GM12892 (cell line): ENCODE data around the gene CST7.

Experiments
- DNase-seq: peaks from one replicate; pipeline ENCODE4 v3.0.0; 2011; ENCODE audit not compliant: insufficient read length
- FAIRE-seq: peaks from 2 replicates; lab custom pipeline; 2011; peaks lifted over from hg19 to GRCh38; lab: Jason Lieb, UNC
- POLR2A ChIP-seq: IDR thresholded peaks from 2 replicates; pipeline ENCODE4 v1.6.1; 2011; ENCODE audit warnings: low read depth, low read length, control low read depth
- POLR2AphosphoS5 ChIP-seq: IDR thresholded peaks from 2 replicates; pipeline ENCODE4 v1.6.1; 2011; ENCODE audit warnings: low read depth, low read length, control low read depth
- TAF1 ChIP-seq: IDR thresholded peaks from 2 replicates; pipeline ENCODE4 v1.6.1; 2011; ENCODE audit warnings: low read depth, mild to moderate bottlenecking, control low read depth, low read length, borderline replicate concordance

The CST7 gene

DNA sequence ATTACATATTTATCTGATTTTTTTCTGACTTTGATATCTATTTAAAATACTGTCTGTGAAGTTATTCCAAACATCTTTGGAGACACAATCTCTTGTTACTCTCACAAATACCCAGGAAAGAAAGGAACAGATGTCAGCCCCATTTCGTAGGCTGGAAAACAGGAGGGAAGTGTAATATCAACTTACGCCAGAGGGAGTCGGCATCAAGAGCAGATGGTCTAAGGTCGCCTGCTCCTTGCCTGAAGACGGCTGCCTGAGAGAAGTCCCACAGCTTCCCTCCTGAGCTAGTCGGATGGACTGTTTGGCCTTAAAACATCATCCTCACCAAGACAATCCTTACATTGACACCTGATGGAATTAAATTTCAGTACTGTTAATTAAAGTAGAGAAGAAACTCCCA lies 13.4 kb downstream of the CST7 start:
- FAIRE-seq (no peak), DNase-seq (no peak)
- no peak for TF ChIP-seq POLR2AphosphoS5
- no peak for TF ChIP-seq POLR2A
- TF ChIP-seq TAF1: no peak

DNA sequence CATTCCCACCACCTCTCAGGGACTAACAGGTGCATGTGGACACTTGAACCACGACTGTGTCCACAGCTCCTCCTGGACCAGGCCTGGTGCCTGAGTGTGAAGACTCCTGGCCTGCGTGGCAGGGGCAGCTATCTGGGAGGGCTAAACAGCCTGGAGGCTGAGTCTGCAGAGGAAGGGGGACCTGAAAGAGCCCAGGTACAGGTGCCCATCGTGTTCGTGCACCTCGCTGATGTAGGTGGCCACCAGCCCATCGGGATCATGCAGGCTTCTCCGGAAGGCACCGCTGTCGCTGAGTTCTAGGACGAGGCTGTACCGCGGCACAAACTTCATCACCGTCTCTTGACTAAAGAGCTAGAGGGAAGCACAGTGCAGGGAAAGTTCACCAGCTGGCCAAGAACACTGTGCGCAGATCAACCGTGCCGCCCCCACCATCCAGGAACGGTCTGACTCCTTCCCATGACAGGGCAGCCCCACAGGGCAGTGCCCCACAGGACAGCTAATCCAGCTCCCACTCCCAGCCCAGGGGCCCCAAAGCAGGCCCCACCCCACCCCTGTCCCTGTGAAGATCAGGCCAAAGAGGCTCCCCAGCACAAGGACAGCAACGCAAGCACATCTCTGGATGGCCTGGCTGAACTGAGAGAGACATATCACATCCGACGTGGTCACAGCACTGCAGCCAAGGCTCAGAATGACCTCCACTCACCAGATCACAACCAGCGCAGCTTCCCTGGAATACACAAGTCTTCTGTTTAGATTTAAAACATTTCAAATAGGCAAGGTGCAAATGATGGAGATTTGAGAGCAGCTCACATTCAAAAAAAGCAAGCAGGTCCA lies 14.8 kb downstream of the CST7 start:
- no peak for TF ChIP-seq TAF1
- TF ChIP-seq POLR2AphosphoS5: no peak
- TF ChIP-seq POLR2A: no peak
- FAIRE-seq: no peak
- no peak for DNase-seq

DNA sequence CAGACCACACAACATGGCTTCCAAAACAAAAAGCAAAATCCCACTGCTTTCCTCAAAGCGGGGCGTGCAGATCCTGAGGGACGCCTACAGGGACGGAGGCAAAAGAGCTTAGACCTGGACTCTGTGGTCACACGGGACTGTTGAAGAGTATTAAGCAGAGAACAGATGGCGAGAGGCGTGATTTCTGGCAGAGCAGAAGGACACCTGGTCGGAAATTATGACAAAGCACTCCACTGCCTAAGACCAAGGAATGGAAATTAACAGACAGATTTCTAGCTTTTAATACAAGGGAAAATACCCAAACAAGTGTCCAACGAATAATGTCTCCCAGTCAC lies 15.4 kb downstream of the CST7 start:
- DNase-seq: no peak
- TF ChIP-seq TAF1 (no peak), POLR2AphosphoS5 (no peak), POLR2A (no peak)
- no peak for FAIRE-seq

DNA sequence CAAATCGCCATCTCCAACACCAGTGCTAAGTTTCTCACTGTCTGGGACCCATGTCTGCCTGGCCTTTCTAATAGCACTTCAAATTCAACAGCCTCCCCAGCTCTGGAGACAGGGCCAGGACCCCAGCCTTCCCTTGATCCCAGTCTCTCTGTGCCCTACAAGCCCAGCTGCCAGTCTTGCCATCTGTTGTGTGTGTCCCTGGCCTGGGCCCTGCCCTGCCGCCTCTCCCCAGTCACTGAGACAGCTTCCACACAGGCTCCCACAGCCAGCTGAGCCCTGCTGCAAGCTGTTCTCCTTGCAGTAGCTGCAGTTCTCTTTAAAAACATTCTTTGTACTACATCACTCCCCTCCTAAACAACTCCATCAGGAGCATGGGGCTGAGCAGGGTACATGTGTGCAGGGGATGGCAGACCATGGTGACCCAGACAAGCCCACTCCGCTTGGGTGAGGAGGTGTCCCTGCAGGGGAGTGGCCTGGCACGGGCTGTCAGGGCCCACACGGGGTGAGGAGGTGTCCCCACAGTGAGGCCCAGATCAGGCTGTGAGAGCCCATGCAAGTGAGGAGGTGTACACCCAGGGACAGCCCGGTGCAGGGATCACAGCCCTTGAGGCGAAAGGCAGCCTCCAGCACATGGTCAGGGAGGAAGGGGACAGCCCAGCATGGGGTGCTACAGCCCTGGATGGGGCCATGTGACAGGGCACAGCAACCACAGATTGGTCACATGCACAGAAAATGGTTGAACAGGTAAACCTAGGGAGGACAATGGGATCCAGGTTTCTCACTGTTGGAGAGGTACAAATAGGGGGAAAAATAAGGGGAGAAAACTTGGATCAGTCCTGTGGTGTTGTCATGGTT lies 16.2 kb downstream of the CST7 start:
- DNase-seq: no peak
- FAIRE-seq: no peak
- TF ChIP-seq TAF1 (no peak), POLR2AphosphoS5 (no peak), POLR2A (no peak)

DNA sequence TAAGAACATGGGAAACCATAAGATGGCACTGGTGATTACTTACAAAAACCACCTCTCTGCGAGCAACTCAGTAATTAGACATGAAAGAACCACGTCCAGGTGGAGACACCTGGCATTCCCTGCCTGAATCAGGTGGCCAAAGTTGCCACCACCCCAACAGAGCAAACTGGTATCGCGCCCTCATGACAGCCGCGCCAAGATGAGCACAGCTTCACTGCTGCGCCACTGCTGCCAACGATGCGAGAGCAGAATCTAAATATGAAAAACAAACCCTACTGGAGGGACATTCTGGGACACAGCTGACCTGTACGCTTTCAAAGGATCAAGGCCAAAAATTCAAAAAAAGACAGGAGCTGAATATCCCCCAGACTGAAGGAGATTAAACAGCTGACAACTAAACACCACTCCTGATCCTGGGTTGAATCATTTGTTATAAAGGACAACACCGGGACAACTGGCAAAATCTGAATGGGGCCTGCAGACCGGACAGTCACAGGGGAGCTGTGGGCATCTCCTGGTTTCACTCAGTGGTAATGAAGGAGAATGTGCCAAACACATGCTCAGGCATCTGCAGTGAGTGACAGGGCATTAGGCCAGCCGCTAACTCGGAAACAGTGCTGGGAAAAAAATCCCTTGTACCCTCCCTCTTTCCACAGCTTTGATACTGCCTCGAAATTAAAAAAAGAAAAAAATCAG lies 17.4 kb downstream of the CST7 start:
- DNase-seq (no peak), FAIRE-seq (no peak)
- no peak for TF ChIP-seq POLR2A
- TF ChIP-seq TAF1: no peak
- no peak for TF ChIP-seq POLR2AphosphoS5

DNA sequence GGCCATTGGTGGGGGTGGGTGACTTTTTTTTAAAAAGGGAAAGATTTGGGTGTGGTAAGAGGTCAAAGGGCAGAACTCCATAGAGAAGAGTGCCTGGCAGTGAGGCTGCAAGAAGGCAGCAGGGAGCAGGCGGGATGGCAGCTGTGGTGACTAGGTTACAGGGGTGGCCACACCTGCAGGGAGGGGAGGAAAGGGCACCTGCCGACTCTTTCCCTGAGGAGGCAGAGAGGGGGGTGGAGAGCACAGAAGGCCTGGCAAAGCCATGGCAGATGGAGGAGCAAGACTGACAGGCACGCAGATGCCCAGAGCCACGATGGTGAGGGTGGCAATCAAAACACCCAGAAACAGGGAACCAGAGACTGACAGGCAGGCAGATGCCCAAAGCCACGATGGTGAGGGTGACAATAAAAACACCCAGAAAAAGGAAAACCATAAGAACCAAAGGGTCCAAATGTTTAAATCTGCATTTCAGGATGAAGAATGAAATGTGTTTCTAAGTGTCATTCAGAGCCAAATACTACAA lies 19.3 kb downstream of the CST7 start:
- FAIRE-seq (no peak), DNase-seq (no peak)

DNA sequence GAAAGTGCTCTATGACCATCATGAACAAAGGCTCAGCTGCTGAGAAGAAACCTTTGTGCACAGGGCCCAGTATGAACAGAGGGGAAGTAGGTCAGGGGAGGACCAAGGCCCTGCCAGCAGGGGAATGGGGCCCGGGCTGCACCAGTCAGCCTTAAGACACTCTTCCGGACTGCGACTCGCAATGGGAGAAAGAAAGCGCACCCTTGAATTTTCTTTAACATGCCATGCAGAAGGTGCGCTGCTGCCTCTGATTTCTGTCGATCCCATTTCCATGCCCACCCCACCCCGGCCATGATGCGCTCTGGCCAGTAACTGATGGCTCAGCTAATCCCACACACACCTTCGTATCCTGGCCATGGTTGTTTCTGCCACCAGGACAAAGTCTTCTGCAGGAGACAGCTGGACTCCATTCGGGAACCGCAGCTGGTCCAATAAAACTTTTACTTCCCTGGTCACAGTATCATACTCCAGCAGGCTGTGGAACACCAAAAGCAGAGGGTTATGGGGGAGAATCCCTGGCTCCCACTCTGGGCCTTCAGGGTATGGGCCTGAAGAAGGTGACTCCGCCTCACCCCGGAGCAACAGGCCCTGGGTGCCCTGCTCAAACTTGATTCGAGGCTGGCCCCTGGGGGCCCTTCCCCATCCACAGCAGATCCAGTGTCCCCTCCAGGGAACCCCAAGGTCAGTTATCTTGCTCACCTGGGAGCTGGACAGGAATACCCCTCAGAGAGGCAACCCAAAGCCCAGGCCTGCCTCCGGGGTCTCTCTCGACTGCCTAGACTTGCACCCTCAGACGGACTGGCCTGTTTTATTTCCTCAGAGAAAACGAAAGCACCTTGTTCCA lies 20.3 kb downstream of the CST7 start:
- FAIRE-seq: no peak

More for the DNA sequence above, 19.3 kb downstream of the CST7 start:
- TF ChIP-seq POLR2AphosphoS5 (no peak), POLR2A (no peak), TAF1 (no peak)

DNA sequence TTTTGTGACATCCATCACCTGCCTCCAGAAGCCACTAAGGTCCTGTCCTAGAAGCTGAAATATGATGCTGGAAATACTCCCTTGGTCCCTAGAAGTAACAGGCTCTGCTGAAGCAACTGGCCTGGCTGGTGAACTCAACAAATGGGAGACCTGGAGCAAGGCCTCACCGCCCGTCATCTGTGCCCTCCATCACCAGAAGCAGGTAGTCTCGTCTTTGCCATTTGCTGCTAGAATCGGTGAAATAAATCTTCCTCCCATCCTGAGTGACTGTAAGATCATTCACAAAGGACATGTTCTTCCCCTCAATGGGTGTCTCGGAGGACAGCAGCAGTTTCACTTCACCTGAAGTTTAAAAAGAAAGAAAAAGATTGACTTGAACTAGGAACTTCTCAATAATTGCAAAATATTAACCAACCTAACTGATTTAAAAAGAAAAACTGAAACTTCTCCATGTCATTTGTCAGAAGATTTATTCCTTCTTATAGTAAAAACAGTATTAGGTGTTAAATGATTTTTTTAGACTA lies 21.0 kb downstream of the CST7 start:
- TF ChIP-seq POLR2A (no peak), TAF1 (no peak), POLR2AphosphoS5 (no peak)
- DNase-seq (no peak), FAIRE-seq (no peak)

More for the DNA sequence above, 20.3 kb downstream of the CST7 start:
- no peak for TF ChIP-seq POLR2A
- TF ChIP-seq TAF1: no peak
- TF ChIP-seq POLR2AphosphoS5: no peak
- DNase-seq: no peak

DNA sequence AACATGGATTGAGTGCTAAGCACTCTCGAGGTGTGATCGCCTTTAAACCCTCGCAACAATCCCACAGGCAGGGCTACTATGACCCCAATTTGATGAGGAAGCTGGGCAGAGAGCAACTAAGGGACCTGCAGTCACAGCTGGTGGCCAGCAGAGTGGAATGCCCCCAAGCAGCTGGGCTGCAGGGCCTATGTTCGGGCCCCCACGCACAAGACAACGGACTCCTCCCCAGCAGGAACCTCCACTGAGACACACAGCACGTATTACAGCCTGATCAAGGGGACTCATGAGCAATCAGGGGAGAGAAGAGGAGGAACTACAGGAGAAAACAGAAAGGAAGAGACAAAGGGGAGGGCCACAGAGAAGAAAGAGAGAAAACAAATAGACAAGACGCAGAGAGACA lies 21.7 kb downstream of the CST7 start:
- FAIRE-seq (no peak), DNase-seq (no peak)
- TF ChIP-seq TAF1: no peak
- no peak for TF ChIP-seq POLR2A
- TF ChIP-seq POLR2AphosphoS5: no peak

DNA sequence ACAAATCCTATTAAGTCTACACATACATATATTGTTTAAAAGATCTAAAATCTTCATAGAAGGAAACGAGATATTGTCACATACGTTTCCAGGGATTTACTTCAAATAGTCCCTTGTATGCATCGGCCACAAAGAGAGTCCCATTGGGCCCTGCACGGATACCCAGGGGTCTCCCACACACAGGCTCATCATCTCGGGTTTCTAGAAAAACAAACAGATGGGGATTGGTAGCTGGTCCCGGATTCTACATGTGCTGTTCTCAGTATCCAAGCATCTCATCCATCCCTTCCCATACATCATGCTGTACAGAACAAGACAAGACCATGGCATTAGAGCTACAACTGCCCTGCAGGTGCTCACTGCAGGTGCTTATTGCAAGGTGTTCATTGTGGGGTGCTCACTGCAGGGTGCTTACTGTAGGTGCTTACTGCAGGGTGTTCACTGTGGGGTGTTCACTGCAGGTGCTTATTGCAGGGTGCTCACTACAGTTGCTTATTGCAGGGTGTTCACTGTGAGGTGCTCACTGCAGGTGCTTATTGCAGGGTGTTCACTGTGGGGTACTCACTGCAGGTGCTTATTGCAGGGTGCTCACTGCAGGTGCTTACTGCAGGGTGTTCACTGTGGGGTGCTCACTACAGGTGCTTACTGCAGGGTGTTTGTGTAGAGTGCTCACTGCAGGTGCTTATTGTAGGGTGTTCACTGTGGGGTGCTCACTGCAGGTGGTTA lies 22.5 kb downstream of the CST7 start:
- TF ChIP-seq POLR2A (no peak), TAF1 (no peak), POLR2AphosphoS5 (no peak)
- no peak for FAIRE-seq
- no peak for DNase-seq
